HFFc6 (cell line): ENCODE results near the gene STRBP. TPM values are rescaled to one million over a fixed set of nuclear protein-coding genes. Genes with fewer than 3 reads are reported as not detected.

Experiments used
- DNase-seq: peaks from one replicate; pipeline ENCODE4 v3.0.0-alpha.2; 2018
- H3K27ac Mint-ChIP-seq: 2 replicates; pipeline ENCODE4 v1.8.0; 2020; ENCODE audit warnings: mild to moderate bottlenecking, mixed read lengths
- H3K27me3 Mint-ChIP-seq: 2 replicates; pipeline ENCODE4 v1.8.0; 2021; ENCODE audit warnings: mild to moderate bottlenecking, moderate library complexity, mixed read lengths; ENCODE audit not compliant: insufficient read depth
- H3K36me3 Mint-ChIP-seq: 2 replicates; pipeline ENCODE4 v1.8.0; 2021; ENCODE audit warnings: low read depth, mixed read lengths
- H3K4me1 Mint-ChIP-seq: 2 replicates; pipeline ENCODE4 v1.8.0; 2020; ENCODE audit warnings: low read depth, mixed read lengths
- H3K4me3 Mint-ChIP-seq: 2 replicates; pipeline ENCODE4 v1.8.0; 2020; ENCODE audit warnings: mild to moderate bottlenecking, moderate library complexity, mixed read lengths
- H3K9me3 Mint-ChIP-seq: 2 replicates; pipeline ENCODE4 v1.8.0; 2020; ENCODE audit warnings: mild to moderate bottlenecking, mixed read lengths
- CTCF ChIP-seq: fragments of 200-600 bp; sonication (generic); IDR thresholded peaks from 2 replicates; pipeline ENCODE4 v1.5.0; 2021; ENCODE audit warnings: antibody characterized with exemption, mild to moderate bottlenecking
- total RNA-seq, 6 experiments: library from RNA; stranded (reverse); fragmentation: NEBNext Ultra II Directional; extraction: Animal tissue kit (Norgen Biotek cat#: 25700); gene quantifications; 2 replicates in 1 of 6; 3 replicates in 5 of 6; pipeline ENCODE4 v1.2.3, GENCODE V29; 2021

Gene STRBP
- total RNA-seq, 6 experiments from 2014 or later, result 1.4 to 2.5 (median 1.9) TPM

GRCh38 chr9:123175854-123176629 lies 92.3 kb downstream of the STRBP start:
- Mint-ChIP-seq H3K27me3 (no peaks in the 10 kb centered on the region; the same call in 1 of the 2 replicates), H3K27ac (peak overlapping the region; percentile 25), H3K4me3 (peak overlapping the region; percentile 53), H3K4me1 (peaks cover 11% of the 10 kb centered on the region), H3K9me3 (no peaks in the 10 kb centered on the region), H3K36me3 (no peaks in the 10 kb centered on the region)
- peak; percentile 32 for DNase-seq
- no peak for TF ChIP-seq CTCF

GRCh38 chr9:123174887-123175518 lies 93.4 kb downstream of the STRBP start:
- no peak for TF ChIP-seq CTCF
- Mint-ChIP-seq H3K27ac (no peak overlapping the region), H3K36me3 (no peaks in the 10 kb centered on the region), H3K9me3 (no peaks in the 10 kb centered on the region), H3K27me3 (no peaks in the 10 kb centered on the region; the same call in 1 of the 2 replicates), H3K4me1 (peaks cover 11% of the 10 kb centered on the region), H3K4me3 (no peak overlapping the region)
- DNase-seq, result no peak

GRCh38 chr9:123174079-123174478 lies 94.3 kb downstream of the STRBP start:
- Mint-ChIP-seq H3K9me3 (no peaks in the 10 kb centered on the region), H3K27me3 (peaks cover 3% of the 10 kb centered on the region)
- no peak for TF ChIP-seq CTCF

GRCh38 chr9:123169926-123170325 lies 98.5 kb downstream of the STRBP start:
- Mint-ChIP-seq H3K27me3 (peaks cover 5% of the 10 kb centered on the region), H3K36me3 (no peaks in the 10 kb centered on the region), H3K9me3 (no peaks in the 10 kb centered on the region), H3K4me3 (no peak overlapping the region), H3K27ac (no peak overlapping the region), H3K4me1 (no peaks in the 10 kb centered on the region)
- no peak for DNase-seq
- no peak for TF ChIP-seq CTCF

More at GRCh38 chr9:123174079-123174478, 94.3 kb downstream of the STRBP start:
- no peak overlapping the region for H3K4me3 Mint-ChIP-seq
- no peak for DNase-seq
- H3K27ac Mint-ChIP-seq, result no peak overlapping the region
- peaks cover 11% of the 10 kb centered on the region for H3K4me1 Mint-ChIP-seq
- no peaks in the 10 kb centered on the region for H3K36me3 Mint-ChIP-seq

GRCh38 chr9:123168586-123168985 lies 99.8 kb downstream of the STRBP start:
- TF ChIP-seq CTCF, result no peak
- DNase-seq, result no peak
- H3K36me3 Mint-ChIP-seq, result no peaks in the 10 kb centered on the region
- H3K4me1 Mint-ChIP-seq, result no peaks in the 10 kb centered on the region
- no peak overlapping the region for H3K4me3 Mint-ChIP-seq
- H3K9me3 Mint-ChIP-seq, result no peaks in the 10 kb centered on the region
- no peak overlapping the region for H3K27ac Mint-ChIP-seq
- peaks cover 5% of the 10 kb centered on the region for H3K27me3 Mint-ChIP-seq
